ENCODE data around the gene PDE4B. TPM values are rescaled to one million over a fixed set of nuclear protein-coding genes. Genes with fewer than 3 reads are reported as not detected.

Gene PDE4B
- total RNA-seq, 1 experiment from 2014 or later = not detected

DNA sequence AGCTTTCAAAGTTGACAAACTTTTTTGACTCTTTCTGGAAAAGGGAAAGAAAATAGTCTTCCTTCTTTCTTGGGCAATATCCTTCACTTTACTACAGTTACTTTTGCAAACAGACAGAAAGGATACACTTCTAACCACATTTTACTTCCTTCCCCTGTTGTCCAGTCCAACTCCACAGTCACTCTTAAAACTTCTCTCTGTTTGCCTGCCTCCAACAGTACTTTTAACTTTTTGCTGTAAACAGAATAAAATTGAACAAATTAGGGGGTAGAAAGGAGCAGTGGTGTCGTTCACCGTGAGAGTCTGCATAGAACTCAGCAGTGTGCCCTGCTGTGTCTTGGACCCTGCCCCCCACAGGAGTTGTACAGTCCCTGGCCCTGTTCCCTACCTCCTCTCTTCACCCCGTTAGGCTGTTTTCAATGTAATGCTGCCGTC, 580.5 kb downstream of the PDE4B start:
- ChIA-PET POLR2A (no interaction called here), CTCF (no interaction called here)
- Mint-ChIP-seq H3K9me3 (ENCODE audit: unreplicated experiment) (no peaks in the 10 kb centered on the region), H3K36me3 (ENCODE audit: insufficient read depth, unreplicated experiment) (no peaks in the 10 kb centered on the region), H3K4me1 (ENCODE audit: low read depth, unreplicated experiment) (no peaks in the 10 kb centered on the region), H3K4me3 (ENCODE audit: unreplicated experiment) (no peak overlapping the region), H3K27ac (ENCODE audit: unreplicated experiment) (no peak overlapping the region), H3K27me3 (ENCODE audit: insufficient read depth, unreplicated experiment) (peaks cover 11% of the 10 kb centered on the region)
- H3K4me1 ChIP-seq = no peaks in the 10 kb centered on the region
- DNase-seq = no peak
- no peaks in the 10 kb centered on the region for H3K9me3 ChIP-seq
- H3K36me3 ChIP-seq (ENCODE audit: control insufficient read depth, insufficient read depth, low read length) = no peaks in the 10 kb centered on the region
- BruUV-seq (replicated peaks) = no TSS peak
- TF ChIP-seq, protein P1, sequence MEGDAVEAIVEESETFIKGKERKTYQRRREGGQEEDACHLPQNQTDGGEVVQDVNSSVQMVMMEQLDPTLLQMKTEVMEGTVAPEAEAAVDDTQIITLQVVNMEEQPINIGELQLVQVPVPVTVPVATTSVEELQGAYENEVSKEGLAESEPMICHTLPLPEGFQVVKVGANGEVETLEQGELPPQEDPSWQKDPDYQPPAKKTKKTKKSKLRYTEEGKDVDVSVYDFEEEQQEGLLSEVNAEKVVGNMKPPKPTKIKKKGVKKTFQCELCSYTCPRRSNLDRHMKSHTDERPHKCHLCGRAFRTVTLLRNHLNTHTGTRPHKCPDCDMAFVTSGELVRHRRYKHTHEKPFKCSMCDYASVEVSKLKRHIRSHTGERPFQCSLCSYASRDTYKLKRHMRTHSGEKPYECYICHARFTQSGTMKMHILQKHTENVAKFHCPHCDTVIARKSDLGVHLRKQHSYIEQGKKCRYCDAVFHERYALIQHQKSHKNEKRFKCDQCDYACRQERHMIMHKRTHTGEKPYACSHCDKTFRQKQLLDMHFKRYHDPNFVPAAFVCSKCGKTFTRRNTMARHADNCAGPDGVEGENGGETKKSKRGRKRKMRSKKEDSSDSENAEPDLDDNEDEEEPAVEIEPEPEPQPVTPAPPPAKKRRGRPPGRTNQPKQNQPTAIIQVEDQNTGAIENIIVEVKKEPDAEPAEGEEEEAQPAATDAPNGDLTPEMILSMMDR (IDR thresholded peaks at IDR 0.05; ENCODE audit: insufficient read depth in 1 of 2, low read depth in 1 of 2, low read length in 1 of 2, severe bottlenecking in 1 of 2, unreplicated experiment in 1 of 2) = no peak
- intact Hi-C loops (cut with micrococcal nuclease; ENCODE audit: unreplicated experiment) = no loop called here
- H3K4me3 ChIP-seq (ENCODE audit: low read depth, low read length) = no peak overlapping the region
- H3K27me3 ChIP-seq (replicated peaks; ENCODE audit: control insufficient read depth, insufficient read depth, low read length) = no peaks in the 10 kb centered on the region

DNA sequence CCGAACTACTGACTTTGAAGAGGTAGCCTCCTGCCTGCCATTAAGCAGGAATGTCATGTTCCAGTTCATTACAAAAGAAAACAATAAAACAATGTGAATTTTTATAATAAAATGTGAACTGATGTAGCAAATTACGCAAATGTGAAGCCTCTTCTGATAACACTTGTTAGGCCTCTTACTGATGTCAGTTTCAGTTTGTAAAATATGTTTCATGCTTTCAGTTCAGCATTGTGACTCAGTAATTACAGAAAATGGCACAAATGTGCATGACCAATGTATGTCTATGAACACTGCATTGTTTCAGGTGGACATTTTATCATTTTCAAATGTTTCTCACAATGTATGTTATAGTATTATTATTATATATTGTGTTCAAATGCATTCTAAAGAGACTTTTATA, 581.5 kb downstream of the PDE4B start:
- Mint-ChIP-seq H3K9me3 (ENCODE audit: unreplicated experiment) (no peaks in the 10 kb centered on the region), H3K4me1 (ENCODE audit: low read depth, unreplicated experiment) (no peaks in the 10 kb centered on the region), H3K36me3 (ENCODE audit: insufficient read depth, unreplicated experiment) (no peaks in the 10 kb centered on the region), H3K4me3 (ENCODE audit: unreplicated experiment) (no peak overlapping the region), H3K27me3 (ENCODE audit: insufficient read depth, unreplicated experiment) (peaks cover 7% of the 10 kb centered on the region), H3K27ac (ENCODE audit: unreplicated experiment) (no peak overlapping the region)
- POLR2A ChIA-PET = no interaction called here
- DNase-seq = no peak
- TF ChIP-seq, protein P1 (IDR thresholded peaks at IDR 0.05; ENCODE audit: insufficient read depth in 1 of 2, low read depth in 1 of 2, low read length in 1 of 2, severe bottlenecking in 1 of 2, unreplicated experiment in 1 of 2) = no peak
- Histone ChIP-seq H3K27me3 (replicated peaks; ENCODE audit: control insufficient read depth, insufficient read depth, low read length) (no peaks in the 10 kb centered on the region), H3K36me3 (ENCODE audit: control insufficient read depth, insufficient read depth, low read length) (no peaks in the 10 kb centered on the region), H3K4me3 (ENCODE audit: low read depth, low read length) (no peak overlapping the region), H3K4me1 (no peaks in the 10 kb centered on the region), H3K9me3 (no peaks in the 10 kb centered on the region)
- BruUV-seq (replicated peaks) = no TSS peak
- CTCF ChIA-PET = no interaction called here
- intact Hi-C loops (cut with micrococcal nuclease; ENCODE audit: unreplicated experiment) = no loop called here

DNA sequence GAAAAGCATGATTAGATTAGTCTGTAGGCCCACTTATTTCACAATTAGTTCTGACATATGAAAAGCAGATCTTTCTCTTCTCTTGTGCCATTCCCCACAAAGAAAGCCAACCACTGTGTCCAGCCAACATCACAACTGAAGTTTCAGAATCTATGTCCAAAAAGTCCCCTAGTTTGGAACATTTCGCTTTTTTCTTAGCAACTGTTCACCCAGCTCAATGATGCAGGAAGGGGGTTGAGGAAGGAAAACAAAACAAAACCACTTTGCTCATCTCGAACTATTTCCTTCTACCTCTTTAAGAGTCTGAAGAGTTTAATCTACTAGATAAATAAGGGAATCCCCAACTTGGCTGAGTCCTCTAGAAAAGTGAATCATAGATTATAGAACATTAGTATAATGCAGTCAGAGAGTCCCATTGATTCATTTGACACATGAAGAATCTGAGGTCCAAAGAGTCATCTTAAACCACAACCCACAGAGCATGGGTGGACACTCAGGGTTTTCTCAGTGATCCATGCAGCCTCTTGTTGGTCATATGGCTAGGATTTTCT, 581.9 kb downstream of the PDE4B start:
- H3K27me3 ChIP-seq (replicated peaks; ENCODE audit: control insufficient read depth, insufficient read depth, low read length) = no peaks in the 10 kb centered on the region
- no peaks in the 10 kb centered on the region for H3K4me1 ChIP-seq
- Mint-ChIP-seq H3K27me3 (ENCODE audit: insufficient read depth, unreplicated experiment) (peaks cover 7% of the 10 kb centered on the region), H3K36me3 (ENCODE audit: insufficient read depth, unreplicated experiment) (no peaks in the 10 kb centered on the region), H3K4me3 (ENCODE audit: unreplicated experiment) (no peak overlapping the region), H3K27ac (ENCODE audit: unreplicated experiment) (no peak overlapping the region), H3K4me1 (ENCODE audit: low read depth, unreplicated experiment) (no peaks in the 10 kb centered on the region), H3K9me3 (ENCODE audit: unreplicated experiment) (no peaks in the 10 kb centered on the region)
- ChIA-PET POLR2A (no interaction called here), CTCF (no interaction called here)
- intact Hi-C loops (cut with micrococcal nuclease; ENCODE audit: unreplicated experiment) = no loop called here
- BruUV-seq (replicated peaks) = no TSS peak
- no peak for DNase-seq
- TF ChIP-seq, protein P1 (IDR thresholded peaks at IDR 0.05; ENCODE audit: insufficient read depth in 1 of 2, low read depth in 1 of 2, low read length in 1 of 2, severe bottlenecking in 1 of 2, unreplicated experiment in 1 of 2) = no peak
- H3K9me3 ChIP-seq = no peaks in the 10 kb centered on the region
- H3K4me3 ChIP-seq (ENCODE audit: low read depth, low read length) = no peak overlapping the region
- no peaks in the 10 kb centered on the region for H3K36me3 ChIP-seq (ENCODE audit: control insufficient read depth, insufficient read depth, low read length)
